Stimulated activated naive B cell treated with anti-CD40 and anti-IgM and Interleukin-4, amounts not matched to agents 10 μg/mL and 1 μg/mL and 100 μg/mL, for 72 hours (primary cell): Measurements from ENCODE around the gene OLFML2B.

Source experiments
- ATAC-seq, 2 donors: fragments of 150-1000 bp; cut with Tn5 transposase; replicated peaks; 2 replicates each; pipeline ENCODE4 v1.10.0; 2021; ENCODE audit warnings: moderate library complexity in 1 of 2
- DNase-seq: peaks from one replicate; pipeline ENCODE4 v3.0.0; 2021
- H3K27ac Mint-ChIP-seq: one replicate; pipeline ENCODE4 v1.8.0; 2022; ENCODE audit warnings: mild to moderate bottlenecking, mixed read lengths
- H3K27me3 Mint-ChIP-seq, 2 donors: one replicate each; pipeline ENCODE4 v1.8.0; 2022; ENCODE audit warnings: mixed read lengths in 2 of 2
- H3K36me3 Mint-ChIP-seq, 2 donors: one replicate each; pipeline ENCODE4 v1.8.0; 2022; ENCODE audit warnings: mixed read lengths in 2 of 2, mild to moderate bottlenecking in 1 of 2
- H3K4me1 Mint-ChIP-seq, 2 donors: one replicate each; pipeline ENCODE4 v1.8.0; 2022; ENCODE audit warnings: mixed read lengths in 2 of 2, mild to moderate bottlenecking in 1 of 2
- H3K4me3 Mint-ChIP-seq, 2 donors: one replicate each; pipeline ENCODE4 v1.8.0; 2022; ENCODE audit warnings: mild to moderate bottlenecking in 2 of 2, mixed read lengths in 2 of 2, moderate library complexity in 1 of 2
- H3K9me3 Mint-ChIP-seq, 2 donors: one replicate each; pipeline ENCODE4 v1.8.0; 2022; ENCODE audit warnings: mixed read lengths in 2 of 2, mild to moderate bottlenecking in 1 of 2

The OLFML2B gene

GRCh38 chr1:162008799-162009198, 14.9 kb downstream of the OLFML2B start:
- no peaks in the 10 kb centered on the region for H3K4me1 Mint-ChIP-seq
- DNase-seq = no peak

DNA sequence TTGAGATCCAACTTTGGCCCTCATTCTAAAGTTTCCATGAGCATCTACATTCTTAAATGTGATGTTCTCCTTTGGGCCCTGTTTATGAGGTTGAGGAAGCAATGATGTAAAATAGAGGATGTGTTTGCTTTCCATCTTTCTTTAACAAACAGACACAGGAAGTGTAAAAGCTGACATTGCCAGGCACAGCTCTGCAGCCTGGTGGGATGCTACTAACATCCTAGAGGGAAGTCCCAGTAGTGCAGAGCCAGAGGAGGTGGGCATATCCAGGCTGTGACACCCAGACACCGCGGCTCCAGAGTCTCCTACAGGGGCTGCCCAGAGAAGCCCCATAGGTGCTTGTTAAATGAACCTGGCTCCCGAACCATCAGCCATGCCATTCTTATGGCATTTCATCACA, 16.2 kb downstream of the OLFML2B start:
- no peak overlapping the region for H3K27ac Mint-ChIP-seq
- no peak for DNase-seq

More at GRCh38 chr1:162008799-162009198, 14.9 kb downstream of the OLFML2B start:
- peaks cover 20 to 30% of the 10 kb centered on the region in 2 donors for H3K27me3 Mint-ChIP-seq
- H3K9me3 Mint-ChIP-seq = peaks cover 4 to 5% of the 10 kb centered on the region in 2 donors
- no peak for ATAC-seq
- H3K4me3 Mint-ChIP-seq = no peak overlapping the region
- H3K27ac Mint-ChIP-seq = no peak overlapping the region
- H3K36me3 Mint-ChIP-seq = no peaks in the 10 kb centered on the region

GRCh38 chr1:162006081-162006480, 17.6 kb downstream of the OLFML2B start:
- H3K36me3 Mint-ChIP-seq = no peaks in the 10 kb centered on the region
- no peak overlapping the region for H3K4me3 Mint-ChIP-seq
- H3K9me3 Mint-ChIP-seq = no peaks in the 10 kb centered on the region
- ATAC-seq (no peak), DNase-seq (no peak)
- H3K4me1 Mint-ChIP-seq = no peaks in the 10 kb centered on the region
- H3K27me3 Mint-ChIP-seq = peaks cover 26 to 36% of the 10 kb centered on the region in 2 donors
- H3K27ac Mint-ChIP-seq = no peak overlapping the region

More for the DNA sequence above, 16.2 kb downstream of the OLFML2B start:
- Mint-ChIP-seq H3K9me3 (no peaks in the 10 kb centered on the region), H3K4me3 (no peak overlapping the region), H3K36me3 (no peaks in the 10 kb centered on the region), H3K4me1 (no peaks in the 10 kb centered on the region), H3K27me3 (peaks cover 26 to 36% of the 10 kb centered on the region in 2 donors)
- ATAC-seq = no peak

GRCh38 chr1:162004441-162004950, 19.2 kb downstream of the OLFML2B start:
- Mint-ChIP-seq H3K4me3 (no peak overlapping the region), H3K27ac (no peak overlapping the region), H3K4me1 (no peaks in the 10 kb centered on the region), H3K27me3 (peaks cover 16 to 31% of the 10 kb centered on the region in 2 donors), H3K9me3 (no peaks in the 10 kb centered on the region), H3K36me3 (no peaks in the 10 kb centered on the region)
- ATAC-seq (no peak), DNase-seq (no peak)

DNA sequence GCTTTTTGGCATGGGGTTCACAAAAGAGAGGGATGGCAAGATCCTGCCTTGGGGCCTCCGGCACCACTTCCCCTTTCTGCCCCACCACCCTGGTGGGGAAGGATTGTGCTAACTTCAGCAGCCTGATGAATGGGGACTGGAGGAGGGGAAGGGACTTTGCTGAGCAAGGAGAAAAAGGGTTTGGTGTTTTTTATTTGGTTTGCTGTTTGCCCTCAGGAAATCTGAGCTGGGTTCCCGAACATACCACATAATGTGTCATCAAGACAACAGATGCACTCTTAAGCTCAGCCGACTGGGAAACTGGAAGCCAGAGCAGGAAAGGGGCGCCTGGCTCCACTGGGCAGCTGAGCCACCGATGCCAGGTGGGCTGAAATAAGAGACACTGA, 19.8 kb downstream of the OLFML2B start:
- Mint-ChIP-seq H3K4me1 (no peaks in the 10 kb centered on the region), H3K4me3 (no peak overlapping the region), H3K9me3 (no peaks in the 10 kb centered on the region), H3K27ac (no peak overlapping the region), H3K36me3 (no peaks in the 10 kb centered on the region), H3K27me3 (peaks cover 16 to 27% of the 10 kb centered on the region in 2 donors)
- ATAC-seq (no peak), DNase-seq (no peak)

DNA sequence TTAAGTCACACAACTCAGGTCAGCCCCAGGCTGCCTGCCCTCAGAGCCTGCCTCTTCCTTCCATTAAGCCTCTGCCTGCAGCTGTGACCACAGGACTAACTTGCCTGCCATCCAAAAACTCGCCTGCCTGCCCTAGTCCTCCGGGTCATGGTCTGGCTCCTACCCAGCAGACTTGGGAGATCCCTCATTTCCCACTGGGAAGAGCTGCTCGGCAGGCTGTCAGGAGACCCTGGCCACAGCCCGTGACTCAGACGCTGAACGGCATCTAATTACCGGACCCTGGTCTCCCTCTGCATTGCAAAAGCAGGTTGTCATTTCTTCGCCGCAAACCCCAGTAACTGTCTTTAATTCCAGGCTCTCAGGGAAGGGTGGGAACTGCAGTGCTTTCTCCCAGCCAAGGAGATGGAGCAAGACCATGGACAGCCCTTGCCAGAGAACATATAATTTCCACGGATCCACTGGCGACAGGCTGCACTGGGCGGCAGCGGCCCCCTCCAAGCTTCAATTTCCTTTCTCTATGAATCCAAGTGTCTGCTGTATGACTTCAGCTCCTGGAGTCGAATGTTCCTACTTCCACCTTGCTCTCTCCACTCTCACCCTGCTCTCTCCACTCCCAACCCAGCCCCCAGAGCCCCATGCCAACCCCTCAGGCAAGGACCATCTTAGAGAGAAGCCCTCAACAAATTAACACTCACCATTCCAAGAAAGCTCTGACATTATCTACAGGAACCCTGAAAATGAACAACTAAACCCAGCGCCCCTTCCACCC, 20.4 kb downstream of the OLFML2B start:
- no peak for ATAC-seq
- Mint-ChIP-seq H3K27me3 (peaks cover 16 to 25% of the 10 kb centered on the region in 2 donors), H3K4me1 (no peaks in the 10 kb centered on the region), H3K9me3 (no peaks in the 10 kb centered on the region), H3K27ac (no peak overlapping the region), H3K36me3 (no peaks in the 10 kb centered on the region), H3K4me3 (no peak overlapping the region)
- no peak for DNase-seq

GRCh38 chr1:162000053-162000420, 23.6 kb downstream of the OLFML2B start:
- Mint-ChIP-seq H3K27me3 (peaks cover 16 to 28% of the 10 kb centered on the region in 2 donors), H3K4me3 (no peak overlapping the region), H3K4me1 (no peaks in the 10 kb centered on the region), H3K27ac (no peak overlapping the region), H3K9me3 (no peaks in the 10 kb centered on the region), H3K36me3 (no peaks in the 10 kb centered on the region)
- ATAC-seq (no peak), DNase-seq (no peak)

DNA sequence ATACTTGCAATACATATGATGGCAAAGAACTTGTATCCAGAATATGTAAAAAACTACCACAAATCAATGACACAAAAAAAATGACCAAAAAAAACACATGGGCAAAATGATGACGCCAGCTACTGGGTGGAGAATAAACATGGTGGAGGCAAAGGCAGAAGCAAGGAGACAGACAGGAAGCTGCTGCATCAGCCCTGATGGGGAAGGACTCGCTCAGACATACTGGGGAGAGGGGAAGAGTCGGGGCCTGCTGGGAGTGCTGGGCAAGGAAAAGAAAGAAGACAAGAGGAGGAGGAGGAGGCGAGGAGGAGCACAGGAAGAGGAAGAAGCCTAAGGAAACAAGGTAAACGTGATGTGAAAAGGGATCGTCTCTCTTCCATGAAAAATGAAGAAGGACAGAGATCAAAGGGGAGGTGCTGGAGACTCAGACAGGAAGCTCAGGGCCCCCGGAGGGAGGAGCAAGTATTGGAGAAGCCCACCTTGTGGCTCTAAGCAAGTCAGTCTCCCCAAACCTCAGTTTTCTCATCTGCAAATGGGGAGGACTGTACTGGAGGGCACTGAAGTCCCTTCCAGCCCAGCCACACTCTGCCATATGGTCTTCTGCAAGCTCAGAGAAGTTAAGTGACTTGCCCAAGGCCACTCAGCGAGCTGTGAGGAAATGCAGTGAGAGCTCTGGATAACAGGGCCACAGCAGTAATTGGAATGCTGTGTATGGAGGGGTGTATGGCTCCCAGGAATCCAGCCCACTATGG, 24.2 kb downstream of the OLFML2B start:
- no peak overlapping the region for H3K27ac Mint-ChIP-seq
- ATAC-seq = no peak
- no peak for DNase-seq
- peaks cover 11 to 22% of the 10 kb centered on the region in 2 donors for H3K27me3 Mint-ChIP-seq
- H3K9me3 Mint-ChIP-seq = no peaks in the 10 kb centered on the region
- no peak overlapping the region for H3K4me3 Mint-ChIP-seq
- H3K36me3 Mint-ChIP-seq = no peaks in the 10 kb centered on the region
- H3K4me1 Mint-ChIP-seq = no peaks in the 10 kb centered on the region

- DNase-seq (no peak), ATAC-seq (no peak)
- no peaks in the 10 kb centered on the region for H3K36me3 Mint-ChIP-seq
- H3K27me3 Mint-ChIP-seq = peaks cover 10 to 18% of the 10 kb centered on the region in 2 donors
- H3K27ac Mint-ChIP-seq = no peak overlapping the region
- H3K4me3 Mint-ChIP-seq = no peak overlapping the region
- no peaks in the 10 kb centered on the region for H3K9me3 Mint-ChIP-seq
- H3K4me1 Mint-ChIP-seq = no peaks in the 10 kb centered on the region
Measured at GRCh38 chr1:161998811-161999210, 24.9 kb downstream of the OLFML2B start.

GRCh38 chr1:161997152-161997551, 26.5 kb downstream of the OLFML2B start:
- no peaks in the 10 kb centered on the region for H3K36me3 Mint-ChIP-seq
- H3K27me3 Mint-ChIP-seq = peaks cover 3 to 11% of the 10 kb centered on the region in 2 donors
- peaks cover 0 to 4% of the 10 kb centered on the region in 2 donors for H3K9me3 Mint-ChIP-seq
- ATAC-seq (no peak), DNase-seq (no peak)
- no peaks in the 10 kb centered on the region for H3K4me1 Mint-ChIP-seq
- H3K4me3 Mint-ChIP-seq = no peak overlapping the region
- H3K27ac Mint-ChIP-seq = no peak overlapping the region

- DNase-seq = no peak
- Mint-ChIP-seq H3K27me3 (peaks cover 4 to 12% of the 10 kb centered on the region in 2 donors), H3K36me3 (no peaks in the 10 kb centered on the region), H3K9me3 (peaks cover 0 to 4% of the 10 kb centered on the region in 2 donors), H3K4me1 (no peaks in the 10 kb centered on the region), H3K4me3 (no peak overlapping the region), H3K27ac (no peak overlapping the region)
- ATAC-seq = no peak
Measured at GRCh38 chr1:161994175-161994668, 29.4 kb downstream of the OLFML2B start.

- Mint-ChIP-seq H3K36me3 (no peaks in the 10 kb centered on the region), H3K9me3 (peaks cover 0 to 4% of the 10 kb centered on the region in 2 donors), H3K4me1 (no peaks in the 10 kb centered on the region), H3K27me3 (peaks cover 10 to 19% of the 10 kb centered on the region in 2 donors), H3K4me3 (no peak overlapping the region), H3K27ac (no peak overlapping the region)
- DNase-seq = no peak
- no peak for ATAC-seq
Measured at GRCh38 chr1:161993576-161993975, 30.1 kb downstream of the OLFML2B start.

GRCh38 chr1:161989786-161990185, 33.9 kb downstream of the OLFML2B start:
- DNase-seq = no peak
- Mint-ChIP-seq H3K4me1 (no peaks in the 10 kb centered on the region), H3K27me3 (peaks cover 9 to 15% of the 10 kb centered on the region in 2 donors), H3K4me3 (no peak overlapping the region), H3K9me3 (peaks cover 5 to 10% of the 10 kb centered on the region in 2 donors), H3K36me3 (no peaks in the 10 kb centered on the region), H3K27ac (no peak overlapping the region)
- ATAC-seq = no peak

GRCh38 chr1:161989108-161989507, 34.6 kb downstream of the OLFML2B start:
- no peaks in the 10 kb centered on the region for H3K36me3 Mint-ChIP-seq
- DNase-seq = no peak
- H3K27me3 Mint-ChIP-seq = peaks cover 9 to 15% of the 10 kb centered on the region in 2 donors
- no peak overlapping the region for H3K27ac Mint-ChIP-seq
- H3K4me1 Mint-ChIP-seq = no peaks in the 10 kb centered on the region
- H3K9me3 Mint-ChIP-seq = peaks cover 5 to 10% of the 10 kb centered on the region in 2 donors
- no peak overlapping the region for H3K4me3 Mint-ChIP-seq
- ATAC-seq = no peak
